Mesenchymal stem cell (in vitro differentiated cells and primary cell): ENCODE data around the gene DLL1.
A peak's percentile ranks its signal among the peaks of the same experiment; 100 is the strongest.

ENCODE experiments used
- DNase-seq: peaks from one replicate; pipeline ENCODE4 v3.0.0-alpha.2; 2013
- H2AFZ ChIP-seq: one replicate; pipeline ENCODE4 v1.6.1; 2013; ENCODE audit warnings: low read depth, mild to moderate bottlenecking, control low read depth, inconsistent platforms, low read length, moderate library complexity
- H2AK5ac ChIP-seq: 2 replicates; pipeline ENCODE4 v1.6.1; 2013; ENCODE audit warnings: low read length, moderate library complexity, mild to moderate bottlenecking, inconsistent platforms; ENCODE audit not compliant: severe bottlenecking
- H2BK120ac ChIP-seq: one replicate; pipeline ENCODE4 v1.6.1; 2013; ENCODE audit warnings: low read depth, mild to moderate bottlenecking, inconsistent platforms, low read length, moderate library complexity
- H2BK12ac ChIP-seq, 2 experiments: one replicate each; pipeline ENCODE4 v1.6.1; 2013; ENCODE audit warnings: inconsistent platforms in 2 of 2, low read length in 2 of 2, mild to moderate bottlenecking in 2 of 2, moderate library complexity in 2 of 2, control low read depth in 1 of 2
- H2BK15ac ChIP-seq: one replicate; pipeline ENCODE4 v1.6.1; 2013; ENCODE audit warnings: mild to moderate bottlenecking, low read depth, inconsistent platforms; ENCODE audit not compliant: poor library complexity, severe bottlenecking
- H2BK5ac ChIP-seq: 2 replicates; pipeline ENCODE4 v1.6.1; 2013; ENCODE audit warnings: low read depth, mild to moderate bottlenecking, low read length, control low read depth, inconsistent platforms; ENCODE audit not compliant: poor library complexity, severe bottlenecking
- H3K14ac ChIP-seq, 2 experiments: one replicate each; pipeline ENCODE4 v1.6.1; 2013; ENCODE audit warnings: inconsistent platforms in 2 of 2, low read length in 2 of 2, control low read depth in 1 of 2, mild to moderate bottlenecking in 1 of 2, moderate library complexity in 1 of 2
- H3K18ac ChIP-seq, 2 experiments: one replicate each; pipeline ENCODE4 v1.6.1; 2013; ENCODE audit warnings: inconsistent platforms in 2 of 2, low read length in 2 of 2, control low read depth in 1 of 2, low read depth in 1 of 2, mild to moderate bottlenecking in 1 of 2
- H3K23ac ChIP-seq, 2 experiments: one replicate each; pipeline ENCODE4 v1.6.1; 2013; ENCODE audit warnings: inconsistent platforms in 2 of 2, low read length in 2 of 2, mild to moderate bottlenecking in 2 of 2, moderate library complexity in 2 of 2, control low read depth in 1 of 2
- H3K27ac ChIP-seq: 2 replicates; pipeline ENCODE4 v1.5.1; 2013; ENCODE audit warnings: mild to moderate bottlenecking, moderate library complexity, low read length, control low read depth, inconsistent platforms; ENCODE audit not compliant: poor library complexity, severe bottlenecking
- H3K27me3 ChIP-seq, 2 experiments: 2 replicates each; pipeline versions ENCODE4 v1.6.1 to v1.7.0; 2013; ENCODE audit warnings: low read length in 2 of 2, mild to moderate bottlenecking in 2 of 2, moderate library complexity in 2 of 2, control low read depth in 1 of 2, inconsistent platforms in 1 of 2; ENCODE audit not compliant: control insufficient read depth in 1 of 2, insufficient read depth in 1 of 2
- H3K36me3 ChIP-seq, 2 experiments: 2 replicates each; pipeline versions ENCODE4 v1.6.1 to v1.7.0; 2013; ENCODE audit warnings: low read length in 2 of 2, control low read depth in 1 of 2, inconsistent platforms in 1 of 2, low read depth in 1 of 2, mild to moderate bottlenecking in 1 of 2; ENCODE audit not compliant: insufficient read depth in 2 of 2, control insufficient read depth in 1 of 2
- H3K4ac ChIP-seq, 2 experiments: one replicate each; pipeline ENCODE4 v1.6.1; 2013; ENCODE audit warnings: inconsistent platforms in 2 of 2, low read length in 2 of 2, mild to moderate bottlenecking in 2 of 2, moderate library complexity in 2 of 2, control low read depth in 1 of 2, low read depth in 1 of 2
- H3K4me1 ChIP-seq: 2 replicates; pipeline ENCODE4 v1.6.1; 2013; ENCODE audit warnings: low read depth, low read length, control low read depth; ENCODE audit not compliant: control insufficient read depth, insufficient read depth
- H3K4me2 ChIP-seq: 2 replicates; pipeline ENCODE4 v1.6.1; 2013; ENCODE audit warnings: low read length, mild to moderate bottlenecking, inconsistent platforms; ENCODE audit not compliant: poor library complexity, severe bottlenecking
- H3K4me3 ChIP-seq, 2 experiments: 2 replicates each; pipeline versions ENCODE4 v1.5.1 to v1.7.0; 2013; ENCODE audit warnings: low read length in 2 of 2, mild to moderate bottlenecking in 2 of 2, control low read depth in 1 of 2, low read depth in 1 of 2; ENCODE audit not compliant: insufficient read depth in 1 of 2
- H3K79me1 ChIP-seq: replicated peaks from 2 replicates; pipeline ENCODE4 v1.6.1; 2013; ENCODE audit warnings: mild to moderate bottlenecking, control low read depth, low read length, inconsistent platforms; ENCODE audit not compliant: poor library complexity, severe bottlenecking
- H3K9ac ChIP-seq: 2 replicates; pipeline ENCODE4 v1.7.0; 2013; ENCODE audit warnings: mild to moderate bottlenecking, low read length, moderate library complexity
- H3K9me3 ChIP-seq: 2 replicates; pipeline ENCODE4 v1.7.0; 2013; ENCODE audit warnings: mild to moderate bottlenecking, low read length; ENCODE audit not compliant: control insufficient read depth
- H4K8ac ChIP-seq: one replicate; pipeline ENCODE4 v1.6.1; 2013; ENCODE audit warnings: inconsistent platforms, mild to moderate bottlenecking, low read length, moderate library complexity
- H4K91ac ChIP-seq: one replicate; pipeline ENCODE4 v1.6.1; 2013; ENCODE audit warnings: mild to moderate bottlenecking, low read length, inconsistent platforms
- WGBS: methylation state at CpG from one replicate; pipeline ENCODE4 v1.1.7; 2013; ENCODE audit warnings: mixed read lengths; 5-methylcytosine and 5-hydroxymethylcytosine counted together

Gene DLL1

DNA sequence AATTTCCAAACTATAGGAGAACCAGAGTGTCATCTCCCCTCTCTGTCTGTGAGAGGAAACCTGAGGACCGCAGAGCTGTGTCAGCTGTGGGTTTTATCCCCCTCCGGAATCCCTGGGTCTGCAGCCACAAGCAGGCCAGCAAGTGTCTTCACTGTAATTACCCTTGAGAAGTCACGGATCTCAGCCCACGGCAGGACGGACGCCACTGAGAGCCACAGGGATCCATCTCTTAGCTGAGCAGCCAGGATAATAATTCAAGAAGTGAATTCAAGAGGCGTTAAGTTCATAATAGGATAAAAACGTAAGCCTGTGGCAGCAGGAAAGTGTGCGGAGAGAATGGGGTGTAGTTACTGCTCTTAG is 37.0 kb downstream of the DLL1 start:
- H2AFZ ChIP-seq = no peak overlapping the region
- H3K4me2 ChIP-seq = no peak overlapping the region
- no peak overlapping the region for H3K4ac ChIP-seq
- H3K9me3 ChIP-seq = no peaks in the 10 kb centered on the region
- no peak overlapping the region for H3K27ac ChIP-seq
- no peak overlapping the region for H3K9ac ChIP-seq
- 88% methylated on average over 9 of the region's 9 CpGs for WGBS
- no peak overlapping the region for H4K8ac ChIP-seq
- no peak overlapping the region for H2BK12ac ChIP-seq
- no peak overlapping the region for H2BK120ac ChIP-seq
- no peak overlapping the region for H2BK15ac ChIP-seq
- H3K18ac ChIP-seq = no peak overlapping the region
- no peak overlapping the region for H3K4me3 ChIP-seq
- H3K27me3 ChIP-seq = peaks cover 22 to 67% of the 10 kb centered on the region in 2 experiments
- no peaks in the 10 kb centered on the region for H3K79me1 ChIP-seq
- no peak overlapping the region for H2BK5ac ChIP-seq
- no peak overlapping the region for H3K23ac ChIP-seq
- H3K4me1 ChIP-seq = peaks cover 3% of the 10 kb centered on the region
- no peaks in the 10 kb centered on the region for H3K36me3 ChIP-seq
- H2AK5ac ChIP-seq = no peak overlapping the region
- no peak overlapping the region for H3K14ac ChIP-seq
- DNase-seq = no peak
- no peak overlapping the region for H4K91ac ChIP-seq

DNA sequence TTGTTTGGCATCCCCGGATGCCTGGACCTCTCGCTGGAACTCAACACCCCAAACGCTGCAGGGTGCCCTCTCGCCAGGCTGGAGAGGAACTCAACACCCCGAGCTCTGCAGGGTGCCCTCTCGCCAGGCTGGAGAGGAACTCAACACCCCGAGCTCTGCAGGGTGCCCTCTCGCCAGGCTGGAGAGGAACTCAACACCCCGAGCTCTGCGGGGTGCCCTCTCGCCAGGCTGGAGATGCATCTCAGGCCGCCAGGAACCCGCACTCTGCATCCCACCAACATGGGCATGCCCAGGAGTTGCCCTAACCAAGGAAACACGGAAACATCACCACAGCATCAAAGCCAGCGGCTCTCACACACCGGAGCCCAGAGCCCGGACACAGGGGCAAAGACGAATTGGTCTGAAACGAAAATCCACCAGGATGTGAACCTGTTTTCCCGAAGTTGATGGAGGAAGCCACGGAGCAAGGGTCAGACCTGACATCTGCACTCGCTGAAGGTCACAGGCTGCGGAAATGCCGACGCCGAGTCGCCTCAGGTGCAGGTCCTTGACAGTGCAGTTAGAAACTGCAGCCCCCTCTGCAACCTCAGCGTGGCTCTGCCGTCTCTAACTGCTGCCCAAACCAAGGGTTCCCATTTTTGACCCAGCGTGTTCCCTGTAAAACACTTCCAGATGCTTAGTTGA is 37.5 kb downstream of the DLL1 start:
- Histone ChIP-seq H3K4me3 (no peak overlapping the region), H2AFZ (no peak overlapping the region), H3K18ac (no peak overlapping the region), H2AK5ac (no peak overlapping the region), H3K14ac (no peak overlapping the region), H3K27ac (no peak overlapping the region), H2BK15ac (no peak overlapping the region), H3K4ac (no peak overlapping the region), H3K4me1 (peaks cover 3% of the 10 kb centered on the region), H3K4me2 (no peak overlapping the region), H4K8ac (no peak overlapping the region), H2BK5ac (no peak overlapping the region), H2BK120ac (no peak overlapping the region), H3K9ac (no peak overlapping the region), H4K91ac (no peak overlapping the region), H3K23ac (no peak overlapping the region), H3K27me3 (peaks cover 23 to 72% of the 10 kb centered on the region in 2 experiments), H3K9me3 (no peaks in the 10 kb centered on the region), H2BK12ac (no peak overlapping the region), H3K36me3 (no peaks in the 10 kb centered on the region), H3K79me1 (no peaks in the 10 kb centered on the region)
- DNase-seq = no peak
- WGBS = 83% methylated on average over 30 of the region's 30 CpGs

DNA sequence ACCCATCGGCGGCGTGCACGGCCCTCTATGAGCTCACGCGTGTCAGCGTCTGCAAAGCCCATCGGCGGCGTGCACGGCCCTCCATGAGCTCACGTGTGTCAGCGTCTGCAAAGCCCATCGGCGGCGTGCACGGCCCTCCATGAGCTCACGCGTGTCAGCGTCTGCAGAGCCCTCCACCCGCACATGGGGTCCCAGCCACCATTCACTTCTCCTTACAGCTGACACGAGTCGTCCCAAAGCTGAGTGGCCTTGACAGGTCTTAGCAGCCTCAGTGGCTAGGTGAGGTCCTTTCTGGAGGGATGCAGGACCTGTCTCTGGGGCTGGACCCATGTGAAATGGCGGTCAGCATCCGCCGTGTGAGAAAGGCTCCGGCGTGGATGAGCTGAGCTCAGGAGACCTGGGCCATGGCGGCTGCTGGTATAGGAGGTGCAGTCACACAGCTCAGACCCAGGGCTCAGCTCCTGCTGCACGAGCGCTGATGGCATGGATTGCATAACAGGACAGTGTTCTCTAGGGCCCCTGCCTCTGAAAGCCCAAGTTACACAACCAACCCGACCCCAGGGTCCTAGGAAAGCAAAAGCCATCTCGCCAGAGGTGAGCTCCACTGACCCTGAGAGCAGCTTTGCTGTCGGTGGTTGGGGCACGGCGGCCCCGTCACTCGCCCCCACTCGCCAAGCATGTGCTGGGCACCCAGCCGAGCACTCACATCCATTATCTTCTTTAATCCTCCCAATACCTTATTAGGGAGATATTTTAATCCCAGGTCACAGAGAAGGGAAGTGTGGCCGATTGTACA is 38.9 kb downstream of the DLL1 start:
- Histone ChIP-seq H3K4me3 (no peak overlapping the region), H4K8ac (no peak overlapping the region), H3K18ac (no peak overlapping the region), H3K36me3 (no peaks in the 10 kb centered on the region), H2BK12ac (no peak overlapping the region), H2AFZ (no peak overlapping the region), H3K27me3 (peaks cover 34 to 85% of the 10 kb centered on the region in 2 experiments), H3K4me2 (no peak overlapping the region), H3K79me1 (no peaks in the 10 kb centered on the region), H3K23ac (no peak overlapping the region), H4K91ac (no peak overlapping the region), H2BK5ac (no peak overlapping the region), H3K14ac (peak overlapping the region in 1 of 2 experiments; percentile 56), H2BK120ac (no peak overlapping the region), H3K27ac (no peak overlapping the region), H3K9ac (no peak overlapping the region), H3K9me3 (no peaks in the 10 kb centered on the region), H3K4me1 (peaks cover 3% of the 10 kb centered on the region), H2AK5ac (no peak overlapping the region), H3K4ac (no peak overlapping the region), H2BK15ac (no peak overlapping the region)
- 92% methylated on average over 39 of the region's 41 CpGs for WGBS
- no peak for DNase-seq

DNA sequence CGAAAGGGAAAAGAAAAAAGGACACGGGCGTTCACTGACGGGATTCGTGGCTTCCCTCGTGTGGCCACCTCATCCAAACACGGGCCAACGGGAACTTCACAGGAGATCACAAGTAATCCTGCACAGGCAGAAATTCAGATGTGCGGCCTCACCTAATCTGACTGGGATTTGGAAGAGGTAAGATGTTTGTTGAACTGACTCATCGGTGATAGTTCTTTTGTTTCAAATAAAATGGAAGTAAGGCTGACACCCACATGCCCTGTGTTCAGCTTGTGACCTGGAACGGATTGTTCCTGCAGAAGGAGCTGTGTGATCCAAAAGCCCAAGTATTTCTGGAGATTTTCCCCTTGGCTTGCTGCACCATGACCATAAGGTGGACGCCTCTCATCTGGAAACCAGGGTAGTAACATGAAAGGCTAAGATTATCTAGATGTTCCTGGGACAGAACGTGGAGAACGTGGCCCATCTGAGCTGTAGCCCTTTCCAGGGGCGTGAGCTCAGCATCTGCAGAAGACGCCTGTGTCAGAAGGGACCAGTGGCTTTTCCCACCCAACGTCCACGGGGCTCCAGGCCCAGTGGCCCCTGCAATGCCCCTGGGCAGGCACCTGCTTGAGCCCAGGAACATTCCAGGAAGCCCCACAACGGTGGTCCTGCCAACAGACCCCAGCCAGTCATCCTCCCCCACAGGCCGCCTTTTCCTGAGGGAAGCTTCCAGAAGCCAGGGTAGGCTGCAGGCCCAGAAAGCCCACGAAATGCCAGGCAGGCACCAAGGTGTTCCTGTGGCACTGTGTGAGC is 39.7 kb downstream of the DLL1 start:
- Histone ChIP-seq H3K79me1 (no peaks in the 10 kb centered on the region), H3K14ac (no peak overlapping the region), H2AFZ (no peak overlapping the region), H4K91ac (no peak overlapping the region), H3K4me2 (no peak overlapping the region), H3K27me3 (peaks cover 34 to 80% of the 10 kb centered on the region in 2 experiments), H2BK15ac (no peak overlapping the region), H2BK5ac (no peak overlapping the region), H3K9me3 (no peaks in the 10 kb centered on the region), H3K9ac (no peak overlapping the region), H3K4ac (no peak overlapping the region), H3K27ac (no peak overlapping the region), H4K8ac (no peak overlapping the region), H3K36me3 (no peaks in the 10 kb centered on the region), H3K4me1 (peaks cover 3% of the 10 kb centered on the region), H2AK5ac (no peak overlapping the region), H2BK120ac (no peak overlapping the region), H3K23ac (no peak overlapping the region), H3K18ac (no peak overlapping the region), H3K4me3 (no peak overlapping the region), H2BK12ac (no peak overlapping the region)
- DNase-seq = no peak
- WGBS = 85% methylated on average over 21 of the region's 21 CpGs
